ENCODE data around the gene TLR6. TPM values are rescaled to one million over a fixed set of nuclear protein-coding genes. Genes with fewer than 3 reads are reported as not detected.
A peak's percentile ranks its signal among the peaks of the same experiment; 100 is the strongest.

TLR6 gene
- total and polyA plus RNA-seq, 10 of the 15 experiments (the other 5 are each of a cell fraction or from before 2014, with no cell fraction given), result 1.1 to 49.4 (median 12.5) TPM

- TF ChIP-seq CBX5 (IDR thresholded peaks at IDR 0.05; ENCODE audit: low read depth) (peak; percentile 96), CBX3 (IDR thresholded peaks at IDR 0.05; ENCODE audit: borderline replicate concordance, low read depth) (0 out of 2 replicates have a peak, but pooled peaks have one; percentile 59), FOXM1 (IDR thresholded peaks at IDR 0.05; ENCODE audit: low read depth, low read length) (no peak), ATF3 (IDR thresholded peaks at IDR 0.05; ENCODE audit: borderline replicate concordance, extremely low read depth, low read depth, low read length) (no peak), NR2C1 (IDR thresholded peaks at IDR 0.05) (no peak)
- Histone ChIP-seq H3K27me3 (replicated peaks in 1 of 2; ENCODE audit: control insufficient read depth in 2 of 2, insufficient read depth in 2 of 2, low read length in 1 of 2) (no peaks in the 10 kb centered on the region), H2AFZ (ENCODE audit: control insufficient read depth, low read depth, low read length) (no peak overlapping the region), H4K20me1 (ENCODE audit: control insufficient read depth, insufficient read depth) (no peaks in the 10 kb centered on the region), H3K27ac (ENCODE audit: control insufficient read depth, insufficient read depth) (no peak overlapping the region), H3K9me3 (replicated peaks; ENCODE audit: control insufficient read depth, insufficient read depth, low read length) (peaks cover 28% of the 10 kb centered on the region), H3K4me3 (no peak overlapping the region), H3K9ac (ENCODE audit: control insufficient read depth, insufficient read depth, low read length) (no peak overlapping the region), H3K79me2 (ENCODE audit: control insufficient read depth, insufficient read depth, low read length) (peaks cover 28% of the 10 kb centered on the region), H3K4me1 (ENCODE audit: control insufficient read depth, insufficient read depth, low read length) (no peaks in the 10 kb centered on the region), H3K36me3 (ENCODE audit: control insufficient read depth in 2 of 2, insufficient read depth in 2 of 2, low read length in 1 of 2) (peaks cover 0 to 2% of the 10 kb centered on the region in 2 experiments; a peak in 3 of 4 replicates), H3K4me2 (ENCODE audit: control insufficient read depth, insufficient read depth) (no peak overlapping the region)
- DNase-seq (ENCODE audit: low read depth, low spot score), result no peak
- ChIA-PET RAD21 (ENCODE audit: unreplicated experiment) (interaction anchor here (0.7 to 0.8 kb wide), 2 partner anchors 17 to 73 kb away, joined by 3 read pairs; no protein-coding TSS in a partner anchor), SMC1A (ENCODE audit: uncharacterized antibody, unreplicated experiment) (interaction anchor here (1.1 to 3.1 kb wide), 4 partner anchors 12 to 31 kb away, joined by 4 to 26 read pairs (median 5); no protein-coding TSS in a partner anchor), CTCF (interaction anchor here (0.9 to 2.4 kb wide), 6 partner anchors 10 to 75 kb away, joined by 3 to 6 read pairs (median 4); no protein-coding TSS in a partner anchor), POLR2A (interaction anchor here (0.7 to 1.6 kb wide), 3 partner anchors 10 to 208 kb away, joined by 3 to 10 read pairs (median 5); no protein-coding TSS in a partner anchor)
- in situ Hi-C loops (cut with MboI), result no loop called here
- no peak for FAIRE-seq
- WGBS (ENCODE audit: insufficient coverage, insufficient replicate concordance, low lambda C conversion rate, missing lambda C conversion rate), result 100% methylated on average over 4 of the region's 4 CpGs
- no peak for ATAC-seq
- intact Hi-C loops (cut with micrococcal nuclease; ENCODE audit: unreplicated experiment), result no loop called here
- BruUV-seq (replicated peaks), result no TSS peak
These were observed 22.0 kb downstream of the TLR6 start for GRCh38 chr4:38834570-38834969.
